CD4-positive, alpha-beta memory T cell (primary cell): ENCODE results near the gene BACE1. TPM values are rescaled to one million over a fixed set of nuclear protein-coding genes. Genes with fewer than 3 reads are reported as not detected.
"Not testable (repeated sequence)": the region's sequence is repeated elsewhere in the genome, so short reads cannot be mapped to it uniquely, and the experiment has no call there.

Experiments used
- CTCF ChIA-PET: fragments of 350-600 bp; sonication (Branson Sonifier 250); formaldehyde crosslinking; loops from one replicate; lab custom pipeline; 2021; ENCODE audit warnings: inconsistent platforms; ENCODE audit not compliant: partially characterized antibody; lab: Charles Lee
- POLR2A ChIA-PET: fragments of 350-600 bp; sonication (Branson Sonifier 250); formaldehyde crosslinking; loops from one replicate; lab custom pipeline; 2021; ENCODE audit not compliant: partially characterized antibody; lab: Charles Lee
- DNase-seq, 5 donors: peaks; one replicate each; pipeline versions ENCODE4 v3.0.0 to v3.0.0-alpha.2; 2020 to 2022; ENCODE audit warnings: mixed read lengths in 1 of 5
- H3K27ac ChIP-seq: one replicate; pipeline ENCODE4 v1.7.0; 2013; ENCODE audit warnings: low read depth, low read length
- H3K27me3 ChIP-seq: 2 replicates; pipeline ENCODE4 v1.7.0; 2013; ENCODE audit warnings: mild to moderate bottlenecking, low read length, moderate library complexity; ENCODE audit not compliant: insufficient read depth
- H3K36me3 ChIP-seq: 2 replicates; pipeline ENCODE4 v1.7.0; 2013; ENCODE audit warnings: mild to moderate bottlenecking, low read length, moderate library complexity; ENCODE audit not compliant: insufficient read depth
- H3K4me1 ChIP-seq: 2 replicates; pipeline ENCODE4 v1.7.0; 2013; ENCODE audit warnings: mild to moderate bottlenecking, low read length, moderate library complexity; ENCODE audit not compliant: insufficient read depth
- H3K4me3 ChIP-seq, 2 donors: one replicate each; pipeline ENCODE4 v1.7.0; 2013; ENCODE audit warnings: low read length in 2 of 2, mild to moderate bottlenecking in 1 of 2
- H3K9me3 ChIP-seq, 2 donors: one replicate each; pipeline ENCODE4 v1.7.0; 2013; ENCODE audit warnings: low read length in 2 of 2, control low read depth in 1 of 2; ENCODE audit not compliant: control insufficient read depth in 1 of 2
- H3K27ac Mint-ChIP-seq, 7 donors: one replicate each; pipeline ENCODE4 v1.8.0; 2020 to 2021; ENCODE audit warnings: mixed read lengths in 7 of 7, mild to moderate bottlenecking in 6 of 7, inconsistent platforms in 3 of 7, moderate library complexity in 3 of 7
- H3K27me3 Mint-ChIP-seq, 2 donors: one replicate each; pipeline ENCODE4 v1.8.0; 2020 to 2021; ENCODE audit warnings: mixed read lengths in 2 of 2
- H3K36me3 Mint-ChIP-seq, 2 donors: one replicate each; pipeline ENCODE4 v1.8.0; 2020 to 2021; ENCODE audit warnings: mixed read lengths in 2 of 2, inconsistent platforms in 1 of 2, mild to moderate bottlenecking in 1 of 2
- H3K4me1 Mint-ChIP-seq, 4 donors: one replicate each; pipeline ENCODE4 v1.8.0; 2020 to 2021; ENCODE audit warnings: mixed read lengths in 4 of 4, mild to moderate bottlenecking in 1 of 4
- H3K4me3 Mint-ChIP-seq, 8 donors: one replicate each; pipeline ENCODE4 v1.8.0; 2020 to 2021; ENCODE audit warnings: mixed read lengths in 8 of 8, mild to moderate bottlenecking in 7 of 8, moderate library complexity in 6 of 8, inconsistent platforms in 3 of 8
- H3K9me3 Mint-ChIP-seq, 8 donors: one replicate each; pipeline ENCODE4 v1.8.0; 2020 to 2021; ENCODE audit warnings: mixed read lengths in 8 of 8, mild to moderate bottlenecking in 5 of 8, inconsistent platforms in 3 of 8, moderate library complexity in 1 of 8
- intact Hi-C: fragments of 100-400 bp; cut with micrococcal nuclease; formaldehyde crosslinking; loops from one replicate; pipeline ENCODE4 v1.15.1; 2023
- polyA plus RNA-seq, 2 donors: library from polyadenylated mRNA; unstranded; fragments of 300-500 nt; fragmentation: Illumina TruSeq; gene quantifications; one replicate each; pipeline ENCODE4 v1.2.3, GENCODE V29; 2021
- total RNA-seq, 2 experiments: library from RNA; stranded (reverse); gene quantifications; one replicate each; pipeline ENCODE4 v1.2.3, GENCODE V29; 2021

BACE1 gene
- total and polyA plus RNA-seq, 4 experiments from 2014 or later: 0.65 to 2.9 (median 2.1) TPM

DNA sequence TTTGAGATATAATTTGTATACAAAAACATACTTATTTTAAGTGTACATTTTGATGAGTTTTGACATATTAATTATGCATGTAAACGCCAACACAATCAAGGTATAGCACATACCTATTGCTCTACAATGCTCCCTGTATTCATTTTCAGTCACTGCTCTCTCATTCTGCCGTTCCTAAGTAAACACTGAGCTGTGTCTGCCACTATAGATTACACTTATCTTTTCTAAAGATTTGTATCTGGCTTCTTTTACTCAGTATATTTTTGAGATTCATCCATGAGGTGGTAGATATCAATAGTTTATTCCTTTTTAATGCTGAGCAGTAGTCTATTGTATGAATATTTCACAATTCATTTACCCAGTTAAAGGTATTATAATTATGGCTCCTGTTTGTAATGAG is 50.3 kb downstream of the BACE1 start:
- Histone ChIP-seq H3K27me3 (no peaks in the 10 kb centered on the region), H3K4me3 (no peak overlapping the region), H3K36me3 (no peaks in the 10 kb centered on the region), H3K4me1 (no peaks in the 10 kb centered on the region), H3K27ac (no peak overlapping the region), H3K9me3 (no peaks in the 10 kb centered on the region)
- no peak for DNase-seq
- intact Hi-C loops: no loop called here
- ChIA-PET POLR2A (no interaction called here), CTCF (no interaction called here)
- Mint-ChIP-seq H3K27me3 (no peaks in the 10 kb centered on the region), H3K4me3 (no peak overlapping the region), H3K9me3 (no peaks in the 10 kb centered on the region), H3K27ac (no peak overlapping the region), H3K36me3 (peaks cover 11 to 42% of the 10 kb centered on the region in 2 donors), H3K4me1 (peaks cover 0 to 5% (median 3%) of the 10 kb centered on the region in 4 donors)

DNA sequence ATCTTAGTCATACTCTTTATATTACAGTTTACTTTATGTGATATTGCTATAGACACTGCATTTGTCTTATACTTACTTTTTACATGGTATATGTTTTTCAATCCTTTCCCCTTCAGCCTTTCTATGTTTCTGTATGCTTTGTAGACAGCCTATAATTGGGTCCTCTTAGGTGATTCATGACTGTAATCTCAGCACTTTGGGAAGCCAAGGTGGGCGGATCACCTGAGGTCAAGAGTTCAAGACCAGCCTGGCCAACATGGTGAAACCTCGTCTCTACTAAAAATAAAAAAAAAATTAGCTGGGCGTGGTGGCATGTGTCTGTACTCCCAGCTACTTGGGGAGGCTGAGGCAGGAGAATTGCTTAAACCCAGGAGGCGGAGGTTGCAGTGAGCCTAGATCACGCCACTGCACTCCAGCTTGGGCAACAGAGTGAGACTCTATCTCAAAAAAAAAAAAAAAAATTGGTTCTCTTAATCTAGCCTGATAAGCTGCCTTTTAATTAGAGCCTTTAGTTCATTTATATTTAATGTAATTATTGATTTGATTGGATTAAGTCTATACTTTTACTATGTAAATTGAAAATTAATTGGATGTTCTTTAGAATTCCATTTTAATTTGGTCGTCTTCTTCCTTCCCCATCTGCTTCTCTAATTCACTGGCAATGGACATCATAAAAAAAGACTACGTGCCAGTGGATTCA is 51.3 kb downstream of the BACE1 start:
- H3K36me3 ChIP-seq, CTCF ChIA-PET, H3K4me1 ChIP-seq, H3K4me3 Mint-ChIP-seq, DNase-seq, H3K9me3 Mint-ChIP-seq, intact Hi-C loops, H3K4me3 ChIP-seq, H3K27me3 Mint-ChIP-seq, H3K9me3 ChIP-seq, H3K27ac Mint-ChIP-seq, H3K27me3 ChIP-seq, H3K4me1 Mint-ChIP-seq, H3K27ac ChIP-seq: not testable (repeated sequence)
- H3K36me3 Mint-ChIP-seq: peaks cover 13 to 42% of the 10 kb centered on the region in 2 donors
- POLR2A ChIA-PET: interaction anchor here (0.6 kb wide), 3 partner anchors 99 to 1307 kb away, joined by 3 to 4 read pairs (median 4); no protein-coding TSS in a partner anchor

GRCh38 chr11:117259417-117259816 is 56.6 kb downstream of the BACE1 start:
- Mint-ChIP-seq H3K9me3 (no peaks in the 10 kb centered on the region), H3K4me3 (no peak overlapping the region), H3K27me3 (no peaks in the 10 kb centered on the region), H3K36me3 (peaks cover 22 to 26% of the 10 kb centered on the region in 2 donors), H3K4me1 (peaks cover 0 to 4% (median under 1%) of the 10 kb centered on the region in 4 donors), H3K27ac (peak overlapping the region in 2 of 7 donors; percentile 22 to 30)
- Histone ChIP-seq H3K27me3 (no peaks in the 10 kb centered on the region), H3K27ac (no peak overlapping the region), H3K9me3 (no peaks in the 10 kb centered on the region), H3K4me1 (no peaks in the 10 kb centered on the region), H3K4me3 (no peak overlapping the region), H3K36me3 (no peaks in the 10 kb centered on the region)
- ChIA-PET POLR2A (no interaction called here), CTCF (no interaction called here)
- intact Hi-C loops: no loop called here
- no peak for DNase-seq

DNA sequence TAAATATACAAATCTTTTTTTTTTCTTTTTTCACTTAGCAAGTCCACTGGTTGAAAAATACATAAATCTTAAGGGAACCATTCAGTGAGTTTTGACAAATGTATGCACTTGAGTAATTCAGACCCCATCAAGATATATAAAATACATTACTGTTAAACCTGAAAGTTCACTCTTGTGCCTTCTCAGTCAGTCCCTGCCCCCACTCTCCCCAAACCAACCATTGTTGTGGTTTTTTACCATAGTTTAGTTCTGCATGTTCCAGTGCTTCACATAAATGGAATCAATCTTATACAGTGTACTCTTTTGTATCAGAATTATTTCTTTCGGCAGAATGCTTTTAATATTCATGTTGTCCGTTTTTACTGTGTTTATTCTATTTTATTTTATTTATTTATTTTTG is 57.5 kb downstream of the BACE1 start:
- H3K4me3 Mint-ChIP-seq: no peak overlapping the region
- H3K27me3 ChIP-seq: no peaks in the 10 kb centered on the region
- H3K9me3 ChIP-seq: no peaks in the 10 kb centered on the region
- CTCF ChIA-PET: no interaction called here
- peaks cover 26 to 29% of the 10 kb centered on the region in 2 donors for H3K36me3 Mint-ChIP-seq
- no peak overlapping the region for H3K27ac Mint-ChIP-seq
- POLR2A ChIA-PET: no interaction called here
- H3K9me3 Mint-ChIP-seq: no peaks in the 10 kb centered on the region
- no peaks in the 10 kb centered on the region for H3K36me3 ChIP-seq
- DNase-seq: no peak
- H3K4me1 Mint-ChIP-seq: peaks cover 0 to 4% (median under 1%) of the 10 kb centered on the region in 4 donors
- no peak overlapping the region for H3K4me3 ChIP-seq
- H3K27ac ChIP-seq: no peak overlapping the region
- intact Hi-C loops: no loop called here
- H3K4me1 ChIP-seq: no peaks in the 10 kb centered on the region
- H3K27me3 Mint-ChIP-seq: no peaks in the 10 kb centered on the region

- no peaks in the 10 kb centered on the region for H3K27me3 ChIP-seq
- Mint-ChIP-seq H3K9me3 (no peaks in the 10 kb centered on the region), H3K4me1 (peaks cover 0 to 4% (median 2%) of the 10 kb centered on the region in 4 donors), H3K27me3 (no peaks in the 10 kb centered on the region), H3K36me3 (peaks cover 23 to 31% of the 10 kb centered on the region in 2 donors), H3K27ac (no peak overlapping the region), H3K4me3 (no peak overlapping the region)
- no peak overlapping the region for H3K27ac ChIP-seq
- DNase-seq: no peak
- CTCF ChIA-PET: no interaction called here
- no peaks in the 10 kb centered on the region for H3K4me1 ChIP-seq
- no peaks in the 10 kb centered on the region for H3K36me3 ChIP-seq
- intact Hi-C loops: no loop called here
- POLR2A ChIA-PET: interaction anchor here (0.9 kb wide), 1 partner anchor 24 kb away, joined by 3 read pairs; the partner anchor contains the start of genes PCSK7 and RNF214
- H3K4me3 ChIP-seq: no peak overlapping the region
- no peaks in the 10 kb centered on the region for H3K9me3 ChIP-seq
These were observed 59.5 kb downstream of the BACE1 start for GRCh38 chr11:117256573-117256972.

DNA sequence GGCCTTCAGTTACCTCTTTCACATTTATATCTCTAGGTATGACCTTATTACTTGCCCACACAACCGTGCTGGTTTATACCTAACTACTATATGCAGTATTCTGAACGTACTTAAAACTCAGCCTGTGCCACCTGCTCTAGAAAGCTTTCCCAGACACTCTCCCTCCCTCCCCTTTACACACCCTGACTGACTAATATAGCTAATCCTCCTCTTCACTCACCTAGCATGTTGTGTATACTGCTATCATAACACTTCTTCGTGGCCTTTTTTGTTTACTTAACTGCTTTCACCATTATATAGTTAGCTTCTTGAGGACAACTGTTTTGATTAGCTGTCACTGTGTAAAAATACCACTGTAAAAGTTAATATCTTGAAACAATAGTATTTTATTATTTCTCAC is 60.1 kb downstream of the BACE1 start:
- Histone ChIP-seq H3K27ac (no peak overlapping the region), H3K4me1 (no peaks in the 10 kb centered on the region), H3K4me3 (no peak overlapping the region), H3K27me3 (no peaks in the 10 kb centered on the region), H3K36me3 (no peaks in the 10 kb centered on the region), H3K9me3 (no peaks in the 10 kb centered on the region)
- POLR2A ChIA-PET: interaction anchor here (0.9 kb wide), 1 partner anchor 24 kb away, joined by 3 read pairs; the partner anchor contains the start of genes PCSK7 and RNF214
- no peak for DNase-seq
- peaks cover 0 to 4% (median 3%) of the 10 kb centered on the region in 4 donors for H3K4me1 Mint-ChIP-seq
- H3K27ac Mint-ChIP-seq: peak overlapping the region in 2 of 7 donors; percentile 57 to 79
- H3K4me3 Mint-ChIP-seq: no peak overlapping the region
- H3K36me3 Mint-ChIP-seq: peaks cover 23 to 31% of the 10 kb centered on the region in 2 donors
- intact Hi-C loops: no loop called here
- CTCF ChIA-PET: no interaction called here
- H3K27me3 Mint-ChIP-seq: no peaks in the 10 kb centered on the region
- no peaks in the 10 kb centered on the region for H3K9me3 Mint-ChIP-seq

DNA sequence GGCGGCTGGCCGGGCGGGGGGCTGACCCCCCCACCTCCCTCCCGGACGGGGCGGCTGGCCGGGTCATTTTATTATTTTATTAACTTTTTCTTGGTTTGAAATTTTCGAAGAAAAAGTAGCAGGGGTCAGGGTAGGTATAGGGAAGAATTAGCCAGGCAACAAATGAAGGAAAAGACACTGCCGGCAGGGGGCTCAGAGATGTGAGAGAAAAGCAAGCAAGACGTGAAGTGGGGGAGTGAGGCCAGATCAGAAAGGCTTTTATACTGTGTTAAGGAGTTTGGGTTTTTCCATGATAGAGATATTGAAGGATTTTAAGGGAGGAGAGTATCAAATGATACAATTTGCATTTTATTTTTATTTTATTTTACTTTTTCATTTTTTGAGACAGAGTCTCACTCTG is 64.5 kb downstream of the BACE1 start:
- H3K36me3 Mint-ChIP-seq: peaks cover 38 to 44% of the 10 kb centered on the region in 2 donors
- intact Hi-C loops: no loop called here
- Histone ChIP-seq H3K36me3 (peaks cover 10% of the 10 kb centered on the region), H3K9me3 (no peaks in the 10 kb centered on the region), H3K4me1 (no peaks in the 10 kb centered on the region), H3K4me3 (no peak overlapping the region), H3K27me3 (no peaks in the 10 kb centered on the region), H3K27ac (no peak overlapping the region)
- ChIA-PET POLR2A (no interaction called here), CTCF (no interaction called here)
- no peak for DNase-seq
- H3K27ac Mint-ChIP-seq: peak overlapping the region in 1 of 7 donors; percentile 29
- no peak overlapping the region for H3K4me3 Mint-ChIP-seq
- H3K27me3 Mint-ChIP-seq: no peaks in the 10 kb centered on the region
- H3K4me1 Mint-ChIP-seq: peaks cover 0 to 9% (median 3%) of the 10 kb centered on the region in 4 donors
- H3K9me3 Mint-ChIP-seq: no peaks in the 10 kb centered on the region
